Aorta (tissue), 5 donors: ENCODE measurements around the gene SMYD5. TPM values are rescaled to one million over a fixed set of nuclear protein-coding genes. Genes with fewer than 3 reads are reported as not detected.
A peak's percentile ranks its signal among the peaks of the same experiment; 100 is the strongest.
"Not testable (repeated sequence)": the region's sequence is repeated elsewhere in the genome, so short reads cannot be mapped to it uniquely, and the experiment has no call there.

Source experiments
- ATAC-seq: fragments of 200-7000 bp; cut with Tn5 transposase; one replicate; pipeline ENCODE4 v1.9.1; 2022; ENCODE audit warnings: moderate library complexity; ENCODE audit not compliant: low FRiP score
- DNase-seq, 2 donors: peaks; one replicate each; pipeline ENCODE4 v3.0.0-alpha.2; 2020
- H3K27ac ChIP-seq, 2 donors: one replicate each; pipeline ENCODE4 v1.5.1; 2013; ENCODE audit warnings: low read length in 2 of 2, mild to moderate bottlenecking in 2 of 2, moderate library complexity in 2 of 2, control low read depth in 1 of 2, inconsistent platforms in 1 of 2, low read depth in 1 of 2
- H3K27me3 ChIP-seq, 2 donors: one replicate each; pipeline ENCODE4 v1.6.1; 2013; ENCODE audit warnings: control low read depth in 1 of 2, low read length in 1 of 2, mild to moderate bottlenecking in 1 of 2, moderate library complexity in 1 of 2; ENCODE audit not compliant: insufficient read depth in 2 of 2, control insufficient read depth in 1 of 2
- H3K36me3 ChIP-seq, 2 donors: one replicate each; pipeline ENCODE4 v1.6.1; 2013; ENCODE audit warnings: control low read depth in 1 of 2, low read length in 1 of 2, mild to moderate bottlenecking in 1 of 2; ENCODE audit not compliant: insufficient read depth in 2 of 2, control insufficient read depth in 1 of 2
- H3K4me1 ChIP-seq, 2 donors: one replicate each; pipeline ENCODE4 v1.6.1; 2013; ENCODE audit warnings: low read length in 2 of 2, control low read depth in 1 of 2, mild to moderate bottlenecking in 1 of 2, moderate library complexity in 1 of 2; ENCODE audit not compliant: insufficient read depth in 2 of 2, control insufficient read depth in 1 of 2
- H3K4me3 ChIP-seq, 2 donors: one replicate each; pipeline ENCODE4 v1.5.1; 2013; ENCODE audit warnings: low read length in 2 of 2, control low read depth in 1 of 2, mild to moderate bottlenecking in 1 of 2
- H3K9me3 ChIP-seq: one replicate; pipeline ENCODE4 v1.6.1; 2013; ENCODE audit warnings: mild to moderate bottlenecking, low read length; ENCODE audit not compliant: control insufficient read depth
- WGBS, 2 donors: extraction: QIAGEN DNeasy Blood & Tissue Kit; methylation state at CpG; one replicate each; pipeline ENCODE4 v1.1.7; 2013; 5-methylcytosine and 5-hydroxymethylcytosine counted together
- intact Hi-C, 2 donors: fragments of 100-400 bp; cut with DNase I; formaldehyde crosslinking; loops; one replicate each; pipeline versions ENCODE4 v1.14.2 to v1.15.0; 2022
- polyA plus RNA-seq, 2 donors: library from polyadenylated mRNA; stranded (reverse); fragments of 200-250 nt; gene quantifications; one replicate each; pipeline ENCODE4 v1.2.3, GENCODE V29; 2013
- total RNA-seq, 2 donors: library from RNA; stranded (reverse); fragmentation: NEBNext Ultra II Directional; extraction: Animal tissue kit (Norgen Biotek cat#: 25700); gene quantifications; one replicate each; pipeline ENCODE4 v1.2.1, GENCODE V29; 2021
- donor health status: healthy with polysubstance abuse.
- donor health status: Bipolar disorder and iron deficiency.
- donor health status: DM: no; HTN: no; CAD: no.
- donor health status: DM: no; HTN: no; CAD: no.
- donor health status: DM: yes; HTN: yes; CAD: no.

SMYD5 gene
- total and polyA plus RNA-seq, 4 donors = 4.3 to 23.0 (median 17.6) TPM

DNA sequence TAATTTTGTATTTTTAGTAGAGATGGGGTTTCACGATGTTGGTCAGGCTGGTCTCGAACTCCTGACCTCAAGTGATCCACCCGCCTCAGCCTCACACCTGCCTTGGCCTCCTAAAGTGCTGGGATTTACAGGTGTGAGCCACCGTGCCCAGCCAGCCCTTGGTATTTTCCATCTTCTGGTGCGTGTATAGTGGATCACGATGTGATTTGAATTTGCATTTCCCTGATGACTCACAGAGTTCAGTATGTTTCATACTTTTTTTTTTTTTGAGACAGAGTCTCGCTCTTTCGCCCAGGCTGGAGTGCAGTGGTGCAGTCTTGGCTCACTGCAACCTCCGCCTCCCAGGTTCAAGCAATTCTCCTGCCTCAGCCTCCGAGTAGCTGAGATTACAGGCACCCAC is 13.8 kb upstream of the SMYD5 start:
- H3K4me3 ChIP-seq, DNase-seq, H3K36me3 ChIP-seq, H3K27me3 ChIP-seq, H3K27ac ChIP-seq, ATAC-seq, intact Hi-C loops, H3K4me1 ChIP-seq, H3K9me3 ChIP-seq: not testable (repeated sequence)
- WGBS, 2 donors = 81 to 84% methylated on average over 9 to 10 of the region's 10 CpGs

DNA sequence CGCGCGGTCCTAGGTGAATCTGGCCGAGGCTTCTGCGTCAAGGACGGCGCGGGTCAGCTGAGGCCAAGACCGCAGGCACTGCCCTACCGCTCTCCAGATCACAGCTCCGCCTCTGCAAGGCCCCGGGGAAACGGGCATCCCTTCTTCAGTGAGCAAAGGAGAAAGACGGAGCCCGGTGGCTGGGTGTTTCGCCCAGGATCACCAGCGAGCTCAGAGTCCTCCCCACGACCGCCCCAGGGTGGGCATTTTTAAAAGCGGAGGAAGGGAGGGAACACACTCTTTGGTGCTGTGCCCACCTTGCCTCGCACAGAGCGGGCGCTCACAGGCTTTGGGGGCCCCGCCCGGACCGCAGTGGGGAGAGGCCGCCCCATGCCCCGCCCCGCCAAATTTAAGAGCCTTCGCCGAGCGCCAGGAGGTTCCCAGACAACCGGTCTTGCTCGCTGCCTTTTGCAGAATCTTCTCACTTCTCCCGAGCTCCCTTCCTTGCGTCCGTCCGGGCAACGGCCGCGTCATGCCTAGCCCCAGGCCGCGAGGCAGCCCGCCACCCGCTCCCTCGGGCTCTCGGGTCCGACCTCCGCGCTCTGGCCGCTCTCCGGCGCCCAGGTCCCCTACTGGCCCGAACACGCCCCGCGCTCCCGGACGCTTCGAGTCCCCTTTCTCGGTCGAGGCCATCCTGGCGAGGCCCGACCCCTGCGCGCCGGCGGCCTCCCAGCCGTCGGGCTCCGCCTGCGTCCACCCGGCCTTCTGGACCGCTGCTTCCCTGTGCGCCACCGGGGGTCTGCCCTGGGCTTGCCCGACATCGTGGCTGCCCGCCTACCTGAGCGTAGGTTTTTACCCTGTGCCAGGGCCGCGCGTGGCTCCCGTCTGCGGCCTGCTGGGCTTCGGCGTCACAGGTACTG is 11.6 kb upstream of the SMYD5 start, which contains the start of gene NOTO:
Gene NOTO, plus strand, starts transcription at position 419 of the 899 bp plus-strand sequence. Its CDS starts 93 bp downstream, at position 512.
- H3K9me3 ChIP-seq = no peaks in the 10 kb centered on the region
- no peaks in the 10 kb centered on the region for H3K4me1 ChIP-seq
- ATAC-seq = peak; percentile 57
- intact Hi-C loops = no loop called here
- H3K36me3 ChIP-seq = no peaks in the 10 kb centered on the region
- H3K27me3 ChIP-seq = peaks cover 0 to 2% of the 10 kb centered on the region in 2 donors
- 2% methylated on average over 87 of the region's 87 CpGs for WGBS, 2 donors
- H3K4me3 ChIP-seq = peak within 1 kb of the TSS in 1 of 2 donors; percentile 0
- no peak for DNase-seq
- H3K27ac ChIP-seq = no peak within 1 kb of the TSS

GRCh38 chr2:73203055-73203681 is 10.9 kb upstream of the SMYD5 start:
- no peaks in the 10 kb centered on the region for H3K27me3 ChIP-seq
- H3K4me3 ChIP-seq = no peak overlapping the region
- 5 to 6% methylated on average over 34 to 44 of the region's 44 CpGs for WGBS, 2 donors

GRCh38 chr2:73205611-73206010 is 8.4 kb upstream of the SMYD5 start:
- Histone ChIP-seq H3K36me3 (no peaks in the 10 kb centered on the region), H3K4me1 (no peaks in the 10 kb centered on the region), H3K9me3 (no peaks in the 10 kb centered on the region), H3K4me3 (no peak overlapping the region), H3K27ac (no peak overlapping the region), H3K27me3 (no peaks in the 10 kb centered on the region)
- DNase-seq (no peak), ATAC-seq (no peak)
- WGBS, 2 donors = 86 to 89% methylated on average over 6 of the region's 6 CpGs
- intact Hi-C loops = no loop called here

More at GRCh38 chr2:73203055-73203681, 10.9 kb upstream of the SMYD5 start:
- ATAC-seq (peak; percentile 17), DNase-seq (no peak)
- no peaks in the 10 kb centered on the region for H3K9me3 ChIP-seq
- intact Hi-C loops = no loop called here
- H3K36me3 ChIP-seq = no peaks in the 10 kb centered on the region
- no peak overlapping the region for H3K27ac ChIP-seq
- H3K4me1 ChIP-seq = no peaks in the 10 kb centered on the region

- no peaks in the 10 kb centered on the region for H3K9me3 ChIP-seq
- no peaks in the 10 kb centered on the region for H3K36me3 ChIP-seq
- 85 to 89% methylated on average over 3 of the region's 3 CpGs for WGBS, 2 donors
- intact Hi-C loops = loop anchor here in 1 of 2 donors (2.0 kb wide), 1 partner anchor 51 kb away; no protein-coding TSS in a partner anchor
- no peak overlapping the region for H3K27ac ChIP-seq
- no peaks in the 10 kb centered on the region for H3K27me3 ChIP-seq
- DNase-seq (no peak), ATAC-seq (no peak)
- H3K4me1 ChIP-seq = no peaks in the 10 kb centered on the region
- H3K4me3 ChIP-seq = no peak overlapping the region
Measured at GRCh38 chr2:73208258-73208657, 5.8 kb upstream of the SMYD5 start.

DNA sequence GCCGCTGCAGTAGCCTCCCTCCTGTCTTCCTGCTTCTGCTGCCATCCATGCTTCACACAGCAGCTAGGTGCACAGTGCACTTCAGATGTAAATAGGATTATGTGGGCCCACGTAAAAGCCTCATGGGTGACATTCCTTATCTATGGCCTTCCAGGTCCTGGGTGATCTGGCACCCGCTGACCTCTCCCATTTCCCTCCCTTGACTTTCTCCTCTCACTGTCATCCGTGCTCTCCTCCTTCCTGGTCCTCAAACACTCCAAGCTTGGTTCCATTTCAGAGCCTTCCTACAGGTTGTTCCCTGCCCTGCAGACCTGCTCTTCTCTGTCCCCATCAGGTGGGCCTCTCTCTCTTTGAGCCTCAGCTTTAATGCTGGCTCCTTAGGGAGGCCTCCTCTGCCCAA is 4.0 kb upstream of the SMYD5 start:
- 91 to 93% methylated on average over 4 of the region's 4 CpGs for WGBS, 2 donors
- intact Hi-C loops = loop anchor here (5.0 kb wide), 1 partner anchor 123 kb away; no protein-coding TSS in a partner anchor

GRCh38 chr2:73210696-73211095 is 3.3 kb upstream of the SMYD5 start:
- H3K27ac ChIP-seq = no peak overlapping the region
- no peaks in the 10 kb centered on the region for H3K36me3 ChIP-seq
- no peak overlapping the region for H3K4me3 ChIP-seq
- WGBS, 2 donors = 94 to 99% methylated on average over 6 of the region's 6 CpGs
- no peaks in the 10 kb centered on the region for H3K9me3 ChIP-seq
- H3K4me1 ChIP-seq = no peaks in the 10 kb centered on the region
- H3K27me3 ChIP-seq = no peaks in the 10 kb centered on the region
- DNase-seq (no peak), ATAC-seq (no peak)
- intact Hi-C loops = loop anchor here (5.0 kb wide), 1 partner anchor 123 kb away; no protein-coding TSS in a partner anchor

More for the DNA sequence above, 4.0 kb upstream of the SMYD5 start:
- no peaks in the 10 kb centered on the region for H3K4me1 ChIP-seq
- no peaks in the 10 kb centered on the region for H3K9me3 ChIP-seq
- DNase-seq (no peak), ATAC-seq (no peak)
- H3K27ac ChIP-seq = no peak overlapping the region
- H3K36me3 ChIP-seq = no peaks in the 10 kb centered on the region
- H3K27me3 ChIP-seq = no peaks in the 10 kb centered on the region
- no peak overlapping the region for H3K4me3 ChIP-seq

DNA sequence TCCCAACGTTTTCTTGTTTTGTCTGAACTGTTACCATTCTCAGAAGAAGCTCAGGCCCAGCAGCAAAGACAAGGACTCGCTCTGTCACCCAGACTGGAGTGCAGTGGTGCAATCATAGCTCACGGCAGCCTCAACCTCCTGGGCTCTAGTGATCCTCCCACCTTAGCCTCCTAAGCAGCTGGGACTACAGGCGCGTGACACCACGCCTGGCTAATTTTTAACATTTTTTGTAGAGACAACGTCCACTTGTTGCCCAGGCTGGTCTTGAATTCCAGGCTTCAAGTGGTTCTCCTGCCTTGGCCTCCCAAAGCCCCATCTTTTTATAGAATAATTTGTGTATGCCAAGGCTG is 2.0 kb upstream of the SMYD5 start:
- no peak overlapping the region for H3K4me3 ChIP-seq
- 26 to 29% methylated on average over 7 of the region's 7 CpGs for WGBS, 2 donors
- H3K4me1 ChIP-seq = no peaks in the 10 kb centered on the region
- DNase-seq (no peak), ATAC-seq (no peak)
- H3K27me3 ChIP-seq = no peaks in the 10 kb centered on the region
- H3K9me3 ChIP-seq = no peaks in the 10 kb centered on the region
- H3K36me3 ChIP-seq = no peaks in the 10 kb centered on the region
- peak overlapping the region; percentile 52 to 82 for H3K27ac ChIP-seq
- intact Hi-C loops = loop anchor here (1.0 to 5.0 kb wide), 2 partner anchors 35 to 125 kb away; no protein-coding TSS in a partner anchor
